SIG-M5 treated with dmso at 0.1 percent for 504 hours (cell line): ENCODE results near the gene CFAP53.

Experiments used
- DNase-seq: peaks from one replicate; lab custom pipeline; 2025; ENCODE audit not compliant: unreplicated experiment; lab: John Stamatoyannopoulos, UW

Gene CFAP53

DNA sequence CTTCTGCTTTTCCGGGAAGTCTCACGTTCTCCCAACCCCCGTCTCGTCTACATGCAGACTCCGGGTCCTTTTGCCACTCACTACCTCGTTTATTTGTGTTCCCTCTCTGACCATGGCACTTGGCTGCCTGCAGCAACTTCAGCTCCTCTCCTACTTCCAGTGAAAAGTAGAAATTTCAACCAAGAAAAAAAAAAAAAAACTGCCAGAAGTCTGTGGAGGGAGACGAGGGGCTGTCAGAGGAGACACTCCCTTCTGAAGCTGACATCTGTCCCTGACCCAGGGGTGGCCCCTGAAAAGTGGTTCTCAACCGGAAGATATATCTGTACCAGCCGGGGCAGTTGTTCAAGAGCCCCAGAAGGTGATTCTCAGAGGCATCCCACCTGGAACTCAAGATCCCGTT lies 70.6 kb downstream of the CFAP53 start:
- DNase-seq, result no peak

GRCh38 chr18:50194631-50195532 lies 71.4 kb downstream of the CFAP53 start, which contains the start of gene MYO5B:
MYO5B (minus strand) TSS chr18:50195147; CDS start chr18:50194793, 354 bp downstream.
- peak; percentile 41 for DNase-seq

GRCh38 chr18:50193796-50194630 lies 72.3 kb downstream of the CFAP53 start:
- no peak for DNase-seq

GRCh38 chr18:50192995-50193795 lies 73.1 kb downstream of the CFAP53 start:
- DNase-seq, result no peak

- no peak for DNase-seq
Measured at GRCh38 chr18:50190926-50191325, 75.4 kb downstream of the CFAP53 start.

DNA sequence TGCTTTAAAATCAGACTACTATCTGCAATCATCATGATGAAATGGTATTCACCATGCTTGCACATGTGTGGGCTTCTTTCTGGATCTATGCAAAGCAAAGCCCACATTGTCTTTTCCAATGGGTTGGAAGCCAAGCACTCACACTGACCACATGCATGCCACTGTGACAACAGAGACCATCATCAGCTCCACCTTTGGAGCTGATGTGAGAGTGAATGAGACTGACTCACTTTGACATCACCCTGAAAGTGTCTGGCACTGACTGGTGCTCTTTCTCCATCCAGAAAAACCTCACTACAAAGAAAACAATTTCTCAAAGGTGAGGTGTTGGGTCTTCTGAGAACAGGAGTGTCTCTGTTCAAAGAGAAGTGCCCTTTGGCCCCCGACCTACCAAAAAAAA lies 76.1 kb downstream of the CFAP53 start:
- DNase-seq, result no peak

DNA sequence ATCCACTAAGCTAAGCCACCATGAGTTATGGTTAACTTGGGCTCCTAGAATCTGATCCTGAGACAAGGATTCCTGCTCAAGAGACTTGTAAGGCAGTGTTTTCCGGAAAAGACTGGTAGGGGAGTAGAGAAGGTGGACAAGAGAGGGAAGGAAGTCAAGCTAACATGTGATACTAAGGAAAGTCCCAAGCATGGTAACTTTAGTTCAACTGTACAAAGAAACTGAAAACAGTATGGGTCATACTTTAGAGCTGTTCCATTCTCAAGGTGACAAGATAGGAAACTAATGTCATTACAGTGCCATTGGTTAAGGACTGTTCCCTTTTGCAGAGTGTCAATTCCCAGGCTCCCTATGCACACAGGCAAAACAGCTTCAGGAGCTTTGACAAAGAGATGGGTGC lies 77.1 kb downstream of the CFAP53 start:
- DNase-seq, result no peak

DNA sequence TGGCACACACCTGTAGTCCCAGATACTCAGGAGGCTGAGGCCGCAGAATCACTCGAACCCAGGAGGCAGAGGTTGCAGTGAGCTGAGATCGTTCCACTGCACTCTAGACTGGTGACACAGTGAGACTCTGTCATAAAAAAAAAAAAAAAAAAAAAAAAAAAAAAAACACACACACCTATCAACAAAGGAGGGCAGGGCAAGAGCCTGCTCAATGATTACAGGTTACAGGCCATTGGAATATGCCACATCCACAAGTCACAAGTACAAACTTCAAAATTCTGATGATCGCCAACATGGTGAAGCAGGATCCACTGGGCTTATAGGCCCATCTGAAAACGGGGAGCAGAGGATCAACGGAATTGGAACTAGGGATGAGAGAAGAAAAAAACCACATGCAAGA lies 77.6 kb downstream of the CFAP53 start:
- no peak for DNase-seq

DNA sequence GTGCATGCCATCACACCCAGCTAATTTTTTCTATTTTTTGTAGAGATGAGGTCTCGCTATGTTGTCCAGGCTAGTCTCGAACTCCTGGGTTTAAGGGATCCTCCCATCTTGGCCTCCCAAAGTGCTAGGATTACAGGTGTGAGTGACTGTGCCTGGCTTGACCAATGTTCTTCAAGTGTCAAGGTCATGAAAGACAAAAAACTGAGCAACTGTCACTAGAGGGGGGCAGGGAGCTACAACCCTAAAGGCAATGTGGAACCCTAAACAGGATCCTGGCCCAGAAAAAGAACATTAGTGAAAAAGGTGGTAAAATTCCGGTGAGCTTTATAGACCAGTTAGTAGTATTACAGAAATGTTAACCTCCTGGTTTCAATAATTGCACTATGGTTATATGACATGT lies 78.6 kb downstream of the CFAP53 start:
- no peak for DNase-seq

- DNase-seq, result no peak
Measured at GRCh38 chr18:50186385-50186784, 79.9 kb downstream of the CFAP53 start.

DNA sequence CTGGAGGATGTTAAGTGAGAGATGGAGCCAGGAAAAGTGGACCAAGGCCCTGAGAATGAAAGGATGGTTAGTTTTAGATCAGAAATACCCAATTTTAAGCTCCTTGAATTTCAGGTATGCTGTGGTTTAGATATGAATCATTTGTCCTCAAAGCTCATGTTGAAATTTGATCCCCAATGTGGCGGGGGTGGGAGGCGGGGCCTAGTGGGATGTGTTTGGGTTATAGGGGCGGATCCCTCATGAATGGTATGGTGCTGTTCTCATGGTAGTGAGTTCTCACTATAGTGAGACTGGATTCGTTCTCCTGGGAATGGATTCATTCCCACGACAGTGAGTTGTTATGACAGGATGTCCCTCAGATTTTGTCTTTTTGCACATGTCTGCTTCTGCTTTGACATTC lies 82.7 kb downstream of the CFAP53 start:
- no peak for DNase-seq

- DNase-seq, result no peak
Measured at GRCh38 chr18:50182511-50182910, 83.8 kb downstream of the CFAP53 start.

- no peak for DNase-seq
Measured at GRCh38 chr18:50181590-50181989, 84.7 kb downstream of the CFAP53 start.

DNA sequence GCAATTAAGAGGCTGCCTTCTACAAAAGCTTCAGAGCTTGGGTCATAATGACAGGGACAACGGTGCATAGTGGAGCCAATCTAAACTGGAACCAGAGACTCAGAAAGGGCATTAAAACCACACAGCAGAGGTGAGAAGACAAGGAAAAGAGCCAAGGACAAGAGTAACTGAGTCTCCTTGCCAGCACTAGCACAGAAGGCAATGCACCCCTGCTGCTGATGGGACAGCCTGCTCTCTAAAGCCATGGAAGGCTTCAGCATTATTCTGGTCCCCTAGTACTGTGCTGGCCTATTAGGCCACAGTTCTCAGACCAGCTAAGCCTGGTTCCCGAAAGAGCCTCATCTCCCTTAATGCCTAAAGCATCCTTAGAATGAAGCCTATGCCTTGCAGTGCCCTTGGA lies 86.8 kb downstream of the CFAP53 start:
- DNase-seq, result no peak

DNA sequence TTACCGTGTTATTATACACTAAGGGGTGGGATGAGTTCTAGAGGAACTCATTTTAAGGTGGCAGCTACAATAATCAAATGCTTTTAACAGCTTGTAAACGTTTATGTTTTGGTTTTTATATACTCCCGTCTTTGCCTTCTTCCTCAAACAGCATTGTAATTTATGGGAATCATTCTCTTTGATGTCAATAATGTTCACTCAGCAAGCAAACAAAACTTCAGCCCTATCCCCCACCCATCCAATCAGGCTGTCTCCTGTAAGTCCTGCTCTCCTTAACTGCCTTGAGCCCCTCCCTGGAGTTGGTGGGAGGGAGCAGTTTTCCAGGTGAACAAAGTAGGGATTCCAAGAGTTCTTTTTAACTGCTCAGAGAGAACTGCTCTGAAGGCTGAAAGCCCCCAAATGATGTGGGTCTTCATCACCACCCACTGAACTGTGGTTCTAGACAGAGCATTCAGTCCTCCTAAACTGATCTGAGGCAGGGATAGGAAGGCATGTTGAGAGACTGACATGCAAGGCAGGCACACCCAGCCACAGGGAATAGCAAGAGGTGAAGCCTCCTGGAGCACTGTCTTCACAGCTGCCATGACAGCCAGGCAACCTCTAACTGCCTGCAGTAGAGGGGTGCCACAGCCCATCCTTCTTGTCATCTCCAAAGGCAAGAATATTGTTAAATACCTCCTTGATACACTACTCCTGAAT lies 88.9 kb downstream of the CFAP53 start:
- DNase-seq, result no peak
